ENCODE results near the gene NCBP3.

The NCBP3 gene

GRCh38 chr17:3755335-3756030 lies 90.6 kb downstream of the NCBP3 start:
- H3K9me3 Mint-ChIP-seq, result no peaks in the 10 kb centered on the region
- H3K36me3 Mint-ChIP-seq (ENCODE audit: insufficient read depth), result peaks cover 5% of the 10 kb centered on the region
- H3K27ac Mint-ChIP-seq, result peak overlapping the region in 1 of 2 donors; percentile 86
- H3K27me3 Mint-ChIP-seq, result no peaks in the 10 kb centered on the region
- H3K4me1 Mint-ChIP-seq (ENCODE audit: low read depth in 2 of 2), result peaks cover 8 to 24% of the 10 kb centered on the region in 2 donors
- peak overlapping the region; percentile 26 to 59 for H3K4me3 Mint-ChIP-seq
- DNase-seq, result no peak
- ATAC-seq (replicated peaks), result no peak

DNA sequence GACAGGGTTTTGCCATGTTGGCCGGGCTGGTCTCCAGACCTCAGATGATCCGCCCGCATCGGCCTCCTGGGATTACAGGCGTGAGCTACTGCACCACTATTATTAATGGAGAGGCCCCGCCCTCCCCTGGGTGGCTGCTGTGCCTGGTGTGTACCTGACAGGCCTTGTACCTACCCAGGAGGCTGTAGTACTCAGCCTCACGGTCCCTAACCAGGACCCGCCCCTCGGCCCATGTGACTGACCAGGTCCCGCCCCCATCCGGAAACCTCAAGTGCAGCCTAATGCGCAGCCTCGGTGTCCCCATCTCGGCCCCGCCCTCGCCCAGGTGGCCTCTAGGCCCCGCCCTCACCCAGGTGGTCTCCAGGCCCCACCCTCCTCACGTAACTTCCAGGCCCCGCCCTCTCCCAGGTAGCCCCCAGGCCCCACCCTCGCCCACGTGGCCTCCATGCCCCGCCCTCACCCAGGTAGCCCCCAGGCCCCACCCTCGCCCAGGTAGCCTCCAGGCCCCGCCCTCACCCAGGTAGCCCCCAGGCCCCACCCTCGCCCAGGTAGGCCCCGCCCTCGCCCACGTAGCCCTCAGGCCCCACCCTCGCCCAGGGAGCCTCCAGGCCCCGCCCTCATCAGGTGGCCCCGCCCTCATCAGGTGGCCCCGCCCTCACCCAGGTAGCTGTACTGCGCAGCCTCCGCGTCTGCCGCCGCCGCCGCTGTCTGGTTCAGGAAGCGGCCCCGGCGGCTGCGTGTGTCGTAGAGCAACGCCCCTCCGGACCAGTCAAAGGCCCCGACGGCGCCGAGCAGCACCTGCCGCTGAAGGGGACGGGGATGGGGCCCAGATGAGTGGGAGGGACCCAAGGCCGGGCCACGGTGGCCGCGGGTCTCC lies 91.3 kb downstream of the NCBP3 start:
- peaks cover 14 to 24% of the 10 kb centered on the region in 2 donors for H3K4me1 Mint-ChIP-seq (ENCODE audit: low read depth in 2 of 2)
- DNase-seq (peak; percentile 62 to 75 (median 73)), ATAC-seq (replicated peaks) (peak; percentile 86)
- H3K4me3 Mint-ChIP-seq, result peak overlapping the region; percentile 26 to 59
- H3K36me3 Mint-ChIP-seq (ENCODE audit: insufficient read depth), result peaks cover 5% of the 10 kb centered on the region
- H3K9me3 Mint-ChIP-seq, result no peaks in the 10 kb centered on the region
- no peaks in the 10 kb centered on the region for H3K27me3 Mint-ChIP-seq
- H3K27ac Mint-ChIP-seq, result peak overlapping the region in 1 of 2 donors; percentile 86

GRCh38 chr17:3754066-3754457 lies 92.0 kb downstream of the NCBP3 start:
- Mint-ChIP-seq H3K27ac (peak overlapping the region in 1 of 2 donors; percentile 86), H3K4me1 (ENCODE audit: low read depth in 2 of 2) (peaks cover 14 to 25% of the 10 kb centered on the region in 2 donors)
- ATAC-seq (replicated peaks), result no peak

GRCh38 chr17:3753624-3754023 lies 92.4 kb downstream of the NCBP3 start:
- Mint-ChIP-seq H3K4me3 (no peak overlapping the region), H3K36me3 (ENCODE audit: insufficient read depth) (peaks cover 8% of the 10 kb centered on the region), H3K27me3 (no peaks in the 10 kb centered on the region), H3K9me3 (no peaks in the 10 kb centered on the region), H3K4me1 (ENCODE audit: low read depth in 2 of 2) (peaks cover 17 to 29% of the 10 kb centered on the region in 2 donors), H3K27ac (peak overlapping the region in 1 of 2 donors; percentile 30)
- DNase-seq (no peak), ATAC-seq (replicated peaks) (no peak)

More at GRCh38 chr17:3754066-3754457, 92.0 kb downstream of the NCBP3 start:
- Mint-ChIP-seq H3K36me3 (ENCODE audit: insufficient read depth) (peaks cover 8% of the 10 kb centered on the region), H3K27me3 (no peaks in the 10 kb centered on the region), H3K9me3 (no peaks in the 10 kb centered on the region), H3K4me3 (peak overlapping the region in 1 of 2 donors; percentile 33)
- DNase-seq, result no peak
